Measurements from ENCODE around the gene DHX9. TPM values are rescaled to one million over a fixed set of nuclear protein-coding genes. Genes with fewer than 3 reads are reported as not detected.

Gene DHX9
- polyA plus RNA-seq, 2 of the 4 experiments (the other 2 are of a cell fraction), result 205 to 247 TPM

- POLR2A ChIA-PET, result interaction anchor here (0.7 kb wide), 1 partner anchor 49 kb away, joined by 8 read pairs; no protein-coding TSS in a partner anchor
- H3K9me3 ChIP-seq, result no peaks in the 10 kb centered on the region
- H3K4me2 ChIP-seq, result no peak overlapping the region
- no peak overlapping the region for H3K27ac ChIP-seq
- CTCF ChIA-PET, result interaction anchor here (2.6 to 13.8 kb wide), 2 partner anchors 9 to 194 kb away, joined by 13 to 415 read pairs; partner anchors contain the start of gene RGS16
- 70% methylated on average over 8 of the region's 8 CpGs for WGBS (ENCODE audit: missing lambda C conversion rate)
- no peak for TF ChIP-seq CBX2 (IDR thresholded peaks at IDR 0.05; ENCODE audit: borderline replicate concordance, low read depth)
- no peak for TF ChIP-seq SREBF2 (IDR thresholded peaks at IDR 0.05)
- no peak for TF ChIP-seq EHF (CRISPR knock-in tag; IDR thresholded peaks at IDR 0.05)
- no peak for TF ChIP-seq USF2 (IDR thresholded peaks at IDR 0.05)
- TF ChIP-seq HOXB5 (CRISPR knock-in tag; IDR thresholded peaks at IDR 0.05), result no peak
- no peak for TF ChIP-seq SMC3 (IDR thresholded peaks at IDR 0.05)
- no peak for TF ChIP-seq REST (IDR thresholded peaks at IDR 0.05)
- no peak for TF ChIP-seq MAFK (IDR thresholded peaks at IDR 0.05; ENCODE audit: partially characterized antibody)
- no peak for TF ChIP-seq ELK1 (IDR thresholded peaks at IDR 0.05; ENCODE audit: low read depth, low read length)
- no peak for TF ChIP-seq BCL3 (IDR thresholded peaks at IDR 0.05)
- no peak for TF ChIP-seq EP300 (IDR thresholded peaks at IDR 0.05)
- no peak for TF ChIP-seq GATA3 (IDR thresholded peaks at IDR 0.05; ENCODE audit: borderline replicate concordance)
- TF ChIP-seq POLR2AphosphoS2 (conservative IDR thresholded peaks at IDR 0.05; ENCODE audit: low read length), result no peak
- no peak for TF ChIP-seq POLR2A (IDR thresholded peaks at IDR 0.05; ENCODE audit: low read length)
- TF ChIP-seq ZFP36 (IDR thresholded peaks at IDR 0.05; ENCODE audit: borderline replicate concordance, partially characterized antibody), result no peak
- ATAC-seq (no peak), FAIRE-seq (no peak), DNase-seq (ENCODE audit: low read depth in 1 of 2, low spot score in 1 of 2) (no peak)
- no peaks in the 10 kb centered on the region for H3K4me1 ChIP-seq
- no peak overlapping the region for H3K4me3 ChIP-seq
These were observed 47.6 kb upstream of the DHX9 start for GRCh38 chr1:182791281-182792179.

GRCh38 chr1:182794091-182794490 lies 45.1 kb upstream of the DHX9 start:
- TF ChIP-seq FOSB (CRISPR knock-in tag; IDR thresholded peaks at IDR 0.05) (no peak), PBX3 (IDR thresholded peaks at IDR 0.05) (no peak), PHF8 (IDR thresholded peaks at IDR 0.05; ENCODE audit: borderline replicate concordance, low read depth) (no peak), RNF2 (IDR thresholded peaks at IDR 0.05; ENCODE audit: borderline replicate concordance, low read depth) (no peak), CHD2 (IDR thresholded peaks at IDR 0.05; ENCODE audit: low read length, partially characterized antibody) (no peak), NFE2L2 (conservative IDR thresholded peaks at IDR 0.05; ENCODE audit: low read length) (no peak), RAD21 (conservative IDR thresholded peaks at IDR 0.05 in 1 of 2, IDR thresholded peaks at IDR 0.05 in 1 of 2) (no peak), RFX5 (IDR thresholded peaks at IDR 0.05) (no peak), HDAC2 (IDR thresholded peaks at IDR 0.05) (no peak), HOXB13 (CRISPR knock-in tag; IDR thresholded peaks at IDR 0.05; ENCODE audit: low read depth) (no peak), TFCP2L1 (CRISPR knock-in tag; IDR thresholded peaks at IDR 0.05) (no peak), HMGXB4 (CRISPR knock-in tag; IDR thresholded peaks at IDR 0.05; ENCODE audit: borderline replicate concordance) (no peak)
- H3K4me1 ChIP-seq, result no peaks in the 10 kb centered on the region
- ATAC-seq, result no peak
- no peak overlapping the region for H3K4me3 ChIP-seq
- H3K27ac ChIP-seq, result no peak overlapping the region
- no peak for FAIRE-seq
- CTCF ChIA-PET, result interaction anchor here (3.3 kb wide), 1 partner anchor 9 kb away, joined by 11 read pairs; no protein-coding TSS in a partner anchor
- POLR2A ChIA-PET, result no interaction called here
- no peak overlapping the region for H3K4me2 ChIP-seq
- H3K9me3 ChIP-seq, result no peaks in the 10 kb centered on the region
- 48% methylated on average over 2 of the region's 2 CpGs for WGBS (ENCODE audit: missing lambda C conversion rate)
- no peak for DNase-seq (ENCODE audit: low read depth in 1 of 2, low spot score in 1 of 2)
